NCI-H460 (cell line): Measurements from ENCODE around the gene KCNMB1. TPM values are rescaled to one million over a fixed set of nuclear protein-coding genes. Genes with fewer than 3 reads are reported as not detected.

Source experiments
- DNase-seq: peaks from one replicate; pipeline ENCODE4 v3.0.0-alpha.2; 2016; ENCODE audit warnings: low read depth; ENCODE audit errors: extremely low read depth
- polyA plus RNA-seq: library from polyadenylated mRNA; depleted of rRNA; stranded (reverse); fragments of >200 nt; gene quantifications from 2 replicates; pipeline ENCODE4 v1.2.3, GENCODE V29; 2014; cell fraction: nucleus; rRNA removed
- total RNA-seq: library from RNA; depleted of rRNA; stranded (reverse); fragments of >200 nt; shearing (Covaris generic); gene quantifications from 2 replicates; pipeline ENCODE4 v1.2.3, GENCODE V29; 2014; rRNA removed

KCNMB1 gene
- not detected in 2 replicates for total RNA-seq
- polyA plus RNA-seq: not detected in 2 replicates

- DNase-seq: no peak
Measured at GRCh38 chr5:170388818-170389549, at the start of gene KCNMB1. KCNMB1 (minus strand) TSS chr5:170389367; CDS start chr5:170385447, 3,920 bp downstream.

GRCh38 chr5:170438581-170438980, 49.4 kb upstream of the KCNMB1 start:
- DNase-seq: no peak

GRCh38 chr5:170437621-170438375, 48.6 kb upstream of the KCNMB1 start:
- no peak for DNase-seq

- DNase-seq: no peak
Measured at GRCh38 chr5:170436335-170436734, 47.2 kb upstream of the KCNMB1 start.

GRCh38 chr5:170434966-170435605, 45.9 kb upstream of the KCNMB1 start:
- DNase-seq: peak; percentile 37

GRCh38 chr5:170432669-170433068, 43.5 kb upstream of the KCNMB1 start:
- no peak for DNase-seq

GRCh38 chr5:170431571-170431970, 42.4 kb upstream of the KCNMB1 start:
- DNase-seq: no peak

- no peak for DNase-seq
Measured at GRCh38 chr5:170430866-170431437, 41.8 kb upstream of the KCNMB1 start.

GRCh38 chr5:170430256-170430655, 41.1 kb upstream of the KCNMB1 start:
- no peak for DNase-seq

- no peak for DNase-seq
Measured at GRCh38 chr5:170429014-170429413, 39.8 kb upstream of the KCNMB1 start.

GRCh38 chr5:170427672-170428236, 38.6 kb upstream of the KCNMB1 start:
- DNase-seq: no peak

GRCh38 chr5:170426786-170427185, 37.6 kb upstream of the KCNMB1 start:
- DNase-seq: no peak

- DNase-seq: no peak
Measured at GRCh38 chr5:170426149-170426767, 37.1 kb upstream of the KCNMB1 start.

GRCh38 chr5:170425731-170426130, 36.6 kb upstream of the KCNMB1 start:
- DNase-seq: no peak

GRCh38 chr5:170424629-170425028, 35.5 kb upstream of the KCNMB1 start:
- no peak for DNase-seq

- no peak for DNase-seq
Measured at GRCh38 chr5:170423692-170424091, 34.5 kb upstream of the KCNMB1 start.

- no peak for DNase-seq
Measured at GRCh38 chr5:170421826-170422225, 32.7 kb upstream of the KCNMB1 start.

GRCh38 chr5:170420806-170421412, 31.7 kb upstream of the KCNMB1 start:
- peak; percentile 63 for DNase-seq

GRCh38 chr5:170419643-170420042, 30.5 kb upstream of the KCNMB1 start:
- DNase-seq: no peak

- no peak for DNase-seq
Measured at GRCh38 chr5:170418736-170419135, 29.6 kb upstream of the KCNMB1 start.
